GM21528 (cell line): ENCODE results near the gene MDM2.
"Not testable (repeated sequence)": the region's sequence is repeated elsewhere in the genome, so short reads cannot be mapped to it uniquely, and the experiment has no call there.

Experiments
- ATAC-seq: cut with Tn5 transposase; IDR thresholded peaks from one replicate; pipeline ENCODE4 v1.9.1; 2021; ENCODE audit warnings: mild to moderate bottlenecking, moderate library complexity; ENCODE audit not compliant: unreplicated experiment, low FRiP score

MDM2 gene

DNA sequence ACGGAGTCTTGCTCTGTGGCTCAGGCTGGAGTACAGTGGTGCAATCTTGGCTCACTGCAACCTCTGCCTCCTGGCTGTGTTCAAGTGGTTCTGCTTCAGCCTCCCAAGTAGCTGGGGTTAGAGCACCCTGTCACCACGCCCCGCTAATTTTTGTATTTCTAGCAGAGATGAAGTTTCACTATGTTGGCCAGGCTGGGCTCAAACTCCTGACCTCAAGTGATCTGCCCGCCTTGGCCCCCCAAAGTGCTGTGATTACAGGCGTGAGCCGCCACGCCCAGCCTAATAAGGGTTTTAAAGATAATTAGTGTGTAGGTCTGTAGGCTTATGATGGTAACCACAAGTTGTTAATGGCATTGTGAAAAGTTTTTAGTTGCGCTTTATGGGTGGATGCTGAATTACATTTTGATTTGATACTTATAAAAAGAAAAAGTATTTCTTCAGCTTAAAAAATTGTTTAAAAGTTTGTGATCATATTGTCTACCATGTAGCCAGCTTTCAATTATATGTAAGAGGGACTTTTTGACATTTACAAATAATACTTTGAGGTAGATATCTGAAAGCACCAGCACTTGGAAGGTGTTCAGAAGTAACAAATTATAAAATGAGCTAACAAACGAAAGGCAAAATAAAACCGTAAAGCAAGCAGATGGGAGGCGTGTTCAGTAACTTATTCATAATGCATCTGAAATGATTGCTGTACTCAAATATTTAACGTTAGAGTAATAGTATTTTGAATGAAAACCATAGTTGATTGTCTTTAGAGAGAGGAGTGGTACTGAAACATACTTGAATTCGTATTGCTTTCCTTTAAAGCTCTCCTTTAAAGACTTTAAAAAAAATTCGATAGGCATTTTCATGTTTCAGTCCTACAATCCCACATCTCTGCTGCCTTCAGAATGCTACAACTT, 37.1 kb downstream of the MDM2 start:
- no peak for ATAC-seq

DNA sequence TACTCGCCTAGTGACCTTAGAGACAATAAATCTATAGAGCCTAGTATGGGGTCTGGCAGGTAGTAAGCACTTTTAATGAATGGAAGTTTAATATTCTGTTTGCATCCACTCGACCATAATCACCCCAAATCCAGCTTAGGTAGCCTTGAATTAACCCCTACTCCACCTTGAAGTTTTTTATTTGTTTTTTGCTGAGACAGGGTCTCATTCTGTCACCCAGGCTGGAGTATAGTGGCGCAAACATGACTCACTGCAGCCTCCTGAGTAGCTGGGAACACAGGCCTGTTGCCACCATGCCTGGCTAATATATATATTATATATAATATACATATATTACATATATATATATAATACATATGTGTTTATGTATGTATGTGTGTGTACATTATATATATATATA, 38.8 kb downstream of the MDM2 start:
- ATAC-seq, result no peak

DNA sequence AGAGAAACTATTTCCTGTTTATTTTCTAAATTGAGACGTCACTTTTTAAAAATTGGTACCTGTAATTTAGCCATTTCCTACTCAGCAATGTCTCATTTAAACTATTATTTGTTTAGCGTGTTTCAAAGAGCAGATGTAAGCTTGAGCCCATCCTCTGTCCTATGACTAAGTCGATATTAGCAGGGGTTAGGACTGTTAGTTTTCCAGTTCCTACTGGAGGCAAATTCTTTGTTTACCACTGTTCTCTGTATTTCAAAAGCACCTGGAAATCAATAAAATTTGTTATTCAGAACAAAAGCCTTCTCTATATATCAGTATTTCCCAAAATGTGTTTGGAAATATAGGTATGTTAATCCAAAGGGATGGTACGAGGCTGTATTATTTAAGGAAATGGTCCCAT, 42.4 kb downstream of the MDM2 start:
- ATAC-seq, result no peak

DNA sequence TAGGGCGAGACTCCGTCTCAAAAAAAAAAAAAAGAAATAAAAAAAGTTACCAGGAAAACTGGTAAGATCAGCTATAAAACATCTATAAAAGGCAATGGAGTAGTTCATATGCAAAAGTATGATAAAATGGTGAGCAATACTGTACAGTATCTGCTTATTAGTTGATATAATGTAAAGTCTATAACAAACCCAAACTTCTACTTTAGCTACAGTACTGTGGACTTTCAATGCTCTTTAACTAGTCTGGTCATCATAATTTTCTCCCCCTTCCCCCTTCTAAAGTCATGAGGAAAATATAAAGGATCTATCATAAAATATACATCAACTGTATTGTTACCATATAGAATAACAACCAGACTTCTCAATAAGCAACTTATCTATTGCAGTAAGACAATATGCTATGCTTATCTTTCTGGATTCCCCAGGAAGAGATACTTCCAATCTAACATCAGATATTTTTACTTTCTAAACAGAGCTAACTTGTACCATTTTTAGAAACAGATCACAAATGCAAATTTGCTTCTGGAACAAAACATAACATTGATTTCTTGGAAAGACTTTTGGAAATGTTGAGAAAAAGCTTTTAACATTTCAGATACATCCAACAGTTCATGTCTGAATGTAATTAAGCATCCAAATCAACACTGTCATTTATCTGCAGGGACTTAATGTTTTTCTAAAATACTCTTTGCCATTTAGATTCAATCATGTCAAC, 43.8 kb downstream of the MDM2 start:
- no peak for ATAC-seq

DNA sequence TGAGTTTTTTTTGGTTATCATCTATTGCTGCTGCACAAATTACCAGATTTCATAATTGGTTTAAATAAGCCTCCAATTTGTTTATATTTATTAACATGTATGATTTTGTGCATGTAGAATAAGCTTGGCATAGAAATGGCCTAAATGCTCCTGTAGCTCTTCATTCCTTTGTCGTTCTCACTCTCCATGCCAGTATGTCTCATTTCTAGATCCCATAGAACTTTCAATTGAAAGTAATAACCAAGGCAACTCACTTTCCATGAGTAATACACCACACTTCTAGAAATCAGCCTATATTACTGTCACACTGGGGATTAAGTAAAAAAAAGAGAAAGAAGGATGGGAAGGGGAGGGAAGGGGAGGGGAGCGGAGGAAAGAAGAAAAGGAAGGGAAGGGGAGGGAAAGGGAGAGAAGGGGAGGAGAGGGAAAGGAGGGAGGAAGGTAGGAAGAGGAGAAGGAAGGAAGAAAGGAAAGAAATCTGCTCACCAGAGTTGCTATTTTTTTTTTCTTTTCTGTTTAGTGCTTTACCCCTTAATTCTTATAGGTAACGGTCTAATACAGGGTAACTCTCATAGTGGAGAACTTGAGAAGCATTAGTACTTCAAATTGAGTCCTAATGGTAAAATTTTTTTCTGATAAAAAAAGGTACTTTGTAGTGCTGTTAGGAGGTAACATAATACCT, 45.6 kb downstream of the MDM2 start:
- no peak for ATAC-seq

DNA sequence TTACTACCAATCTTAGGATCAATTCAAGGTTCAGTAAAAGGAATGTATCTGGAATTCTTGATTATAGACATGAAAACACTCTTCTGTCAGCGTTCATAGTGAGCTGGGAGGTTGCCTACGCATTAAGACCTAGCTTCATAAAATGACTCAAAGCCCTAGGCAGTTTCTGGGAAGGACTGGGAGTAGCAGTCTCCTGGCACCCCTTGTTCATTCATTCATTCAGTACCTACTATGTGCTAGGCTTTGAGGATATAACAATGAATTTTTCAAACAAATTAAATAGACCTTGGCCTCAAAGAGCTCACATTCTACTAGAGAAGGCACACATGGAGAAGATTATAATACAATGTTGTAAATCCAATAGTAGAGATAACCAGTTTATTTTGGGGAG, 46.1 kb downstream of the MDM2 start:
- ATAC-seq, result no peak

DNA sequence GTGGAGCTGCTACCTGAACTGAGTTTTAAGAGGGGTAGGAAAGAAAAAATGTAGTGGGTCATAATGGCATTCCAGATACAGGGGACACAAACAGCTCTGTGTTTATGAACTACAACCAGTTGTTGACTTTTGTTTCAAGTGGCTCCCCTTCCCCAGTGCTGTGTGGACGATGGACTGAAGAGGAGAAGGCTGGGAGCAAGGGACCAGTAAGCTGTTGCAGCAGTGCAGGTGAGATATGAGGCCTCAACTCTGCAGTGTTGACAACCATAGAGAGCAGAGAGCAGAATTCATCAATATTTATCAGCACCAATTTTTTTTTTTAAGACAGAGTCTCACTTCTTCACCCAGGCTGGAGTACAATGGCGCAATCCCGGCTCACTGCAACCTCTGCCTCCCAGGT, 46.6 kb downstream of the MDM2 start:
- no peak for ATAC-seq

DNA sequence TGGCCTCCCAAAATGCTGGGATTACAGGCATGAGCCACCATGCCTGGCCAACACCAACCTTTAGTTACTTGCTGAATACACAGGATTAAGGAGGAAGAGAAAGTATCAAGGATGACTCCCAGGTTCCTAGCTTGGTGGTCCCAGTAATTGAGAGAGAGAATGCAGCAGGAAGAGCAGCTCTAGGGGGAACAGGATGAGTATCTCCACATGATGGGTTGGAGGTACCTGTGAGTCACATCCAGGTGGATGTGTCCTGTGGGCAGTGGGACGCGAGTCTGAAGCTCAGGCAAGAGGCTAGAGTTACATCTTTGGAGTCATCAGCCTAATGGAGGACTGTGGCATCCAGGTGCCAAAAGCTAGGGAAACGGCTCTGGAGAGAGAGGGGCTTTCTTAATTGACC, 47.1 kb downstream of the MDM2 start:
- no peak for ATAC-seq

DNA sequence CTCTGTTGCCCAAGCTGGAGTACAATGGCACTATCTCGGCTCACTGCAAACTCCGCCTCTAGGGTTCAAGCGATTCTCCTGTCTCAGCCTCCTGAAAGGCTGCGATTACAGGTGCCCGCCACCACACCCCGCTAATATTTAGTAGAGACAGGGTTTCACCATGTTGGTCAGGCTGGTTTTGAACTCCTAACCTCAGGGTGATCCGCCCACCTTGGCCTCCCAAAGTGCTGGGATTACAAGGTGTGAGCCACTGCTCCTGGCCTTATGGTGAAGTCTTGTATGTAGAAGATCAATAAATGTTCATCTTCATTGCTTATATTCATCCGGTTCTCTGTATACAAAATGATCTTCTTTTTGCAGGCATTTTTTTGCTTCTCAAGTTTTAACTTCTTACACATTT, 47.8 kb downstream of the MDM2 start:
- no peak for ATAC-seq

DNA sequence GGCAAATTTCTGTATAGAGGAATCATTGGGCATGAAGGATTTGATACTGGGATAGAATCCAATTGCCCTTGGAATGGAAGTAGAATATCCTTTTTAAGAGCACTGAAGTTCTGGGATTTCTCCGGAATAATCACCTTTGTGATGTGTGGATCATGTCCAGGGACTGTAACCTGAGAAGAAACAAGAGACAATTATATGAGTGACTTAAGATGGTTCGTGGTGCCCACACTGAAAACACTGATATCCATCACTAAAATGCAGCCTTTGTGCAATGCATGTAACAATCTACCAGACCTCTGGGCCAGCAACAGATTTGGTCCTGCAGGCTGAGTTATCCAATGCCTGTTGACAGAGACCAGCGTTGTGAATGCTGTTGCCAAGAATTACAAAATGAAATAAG, 48.5 kb downstream of the MDM2 start:
- no peak for ATAC-seq

DNA sequence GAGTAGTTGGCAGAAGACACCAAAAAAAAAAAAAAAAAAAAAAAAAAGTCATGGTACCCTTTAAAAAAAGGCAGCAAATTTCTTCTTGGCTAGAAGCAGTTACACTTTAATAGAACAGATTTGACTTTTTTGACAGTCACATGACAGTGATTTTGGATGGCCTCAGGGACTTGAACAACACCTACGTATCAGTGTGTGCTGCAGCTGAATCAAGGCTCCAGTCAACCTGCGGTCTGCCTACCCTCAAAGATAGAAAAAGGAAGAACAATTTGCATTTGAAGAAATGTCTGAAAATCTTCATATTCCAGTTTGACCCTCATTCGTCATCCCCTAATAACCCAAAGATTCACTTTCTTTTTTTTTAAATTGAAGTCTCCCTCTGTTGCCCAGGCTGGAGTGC, 53.9 kb downstream of the MDM2 start:
- ATAC-seq, result no peak

DNA sequence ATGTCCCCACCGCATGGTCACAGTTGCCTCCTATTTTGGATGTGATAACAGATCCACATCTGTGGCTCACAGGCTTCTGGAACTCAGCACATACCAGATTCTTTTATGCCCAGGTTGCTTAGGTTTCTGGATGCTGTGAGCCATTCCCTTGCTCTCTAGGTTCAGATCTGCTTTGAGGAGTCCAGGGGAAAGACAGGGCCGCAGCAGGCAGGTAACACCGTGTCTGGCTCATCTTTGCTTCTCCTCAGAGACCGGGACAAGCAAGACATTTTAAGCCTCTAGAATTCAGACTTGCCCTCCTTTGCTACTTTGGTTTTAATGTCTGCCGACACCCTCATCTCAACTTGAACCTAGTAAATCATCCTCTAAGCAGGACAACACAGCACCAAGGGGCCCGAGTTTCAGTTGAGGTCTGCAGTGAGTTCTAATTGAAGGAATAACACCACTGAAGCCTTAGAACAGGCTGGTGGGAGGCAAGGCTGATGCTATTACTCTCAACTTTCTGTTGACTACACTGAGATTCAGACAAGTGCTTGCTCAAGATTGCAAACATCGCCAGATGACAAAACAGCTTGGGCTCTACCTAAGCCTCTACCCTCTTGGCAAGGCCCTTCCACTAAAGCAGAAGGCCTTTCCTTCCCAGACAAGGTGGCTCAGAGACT, 55.3 kb downstream of the MDM2 start:
- ATAC-seq, result no peak

DNA sequence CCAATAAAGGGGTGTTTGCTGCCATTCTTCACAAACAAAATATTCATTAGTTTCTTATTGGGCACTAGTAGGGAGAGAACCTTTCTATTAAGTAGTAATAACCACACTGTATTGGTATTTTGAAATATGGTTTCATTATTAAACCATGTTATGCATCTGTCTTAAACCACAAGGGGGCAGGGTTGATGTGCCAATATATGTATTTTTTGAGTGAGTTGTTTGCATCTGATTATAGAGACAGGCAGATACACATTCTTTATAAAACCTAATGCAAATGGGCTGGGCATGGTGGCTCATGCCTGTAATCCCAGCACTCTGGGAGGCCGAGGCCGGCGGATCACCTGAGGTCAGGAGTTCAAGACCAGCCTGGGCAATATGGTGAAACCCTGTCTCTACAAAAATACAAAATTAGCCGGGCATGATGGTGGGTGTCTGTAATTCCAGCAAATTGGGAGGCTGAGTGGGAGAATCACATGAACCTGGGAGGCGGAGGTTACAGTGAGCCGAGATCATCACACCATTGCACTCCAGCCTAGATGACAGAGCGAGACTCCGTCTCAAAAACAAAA, 56.0 kb downstream of the MDM2 start:
- not testable (repeated sequence) for ATAC-seq

DNA sequence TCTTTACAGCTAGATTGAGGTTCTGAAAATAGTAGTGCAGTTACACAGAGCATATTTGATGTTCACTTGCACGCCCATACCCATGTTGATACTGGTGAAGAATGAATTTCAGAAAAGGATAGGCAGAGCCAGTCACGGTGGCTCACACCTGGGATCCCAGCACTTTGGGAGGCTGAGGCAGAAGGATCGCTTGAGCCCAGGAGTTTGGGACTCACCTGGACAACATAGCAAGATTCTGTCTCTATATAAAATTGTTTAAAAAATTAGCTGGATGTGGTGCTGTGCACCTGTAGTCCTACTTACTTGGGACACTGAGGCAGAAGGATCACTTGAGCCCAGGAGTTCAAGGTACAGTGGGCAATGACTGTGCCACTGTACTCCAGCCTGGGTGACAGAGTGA, 56.6 kb downstream of the MDM2 start:
- no peak for ATAC-seq

DNA sequence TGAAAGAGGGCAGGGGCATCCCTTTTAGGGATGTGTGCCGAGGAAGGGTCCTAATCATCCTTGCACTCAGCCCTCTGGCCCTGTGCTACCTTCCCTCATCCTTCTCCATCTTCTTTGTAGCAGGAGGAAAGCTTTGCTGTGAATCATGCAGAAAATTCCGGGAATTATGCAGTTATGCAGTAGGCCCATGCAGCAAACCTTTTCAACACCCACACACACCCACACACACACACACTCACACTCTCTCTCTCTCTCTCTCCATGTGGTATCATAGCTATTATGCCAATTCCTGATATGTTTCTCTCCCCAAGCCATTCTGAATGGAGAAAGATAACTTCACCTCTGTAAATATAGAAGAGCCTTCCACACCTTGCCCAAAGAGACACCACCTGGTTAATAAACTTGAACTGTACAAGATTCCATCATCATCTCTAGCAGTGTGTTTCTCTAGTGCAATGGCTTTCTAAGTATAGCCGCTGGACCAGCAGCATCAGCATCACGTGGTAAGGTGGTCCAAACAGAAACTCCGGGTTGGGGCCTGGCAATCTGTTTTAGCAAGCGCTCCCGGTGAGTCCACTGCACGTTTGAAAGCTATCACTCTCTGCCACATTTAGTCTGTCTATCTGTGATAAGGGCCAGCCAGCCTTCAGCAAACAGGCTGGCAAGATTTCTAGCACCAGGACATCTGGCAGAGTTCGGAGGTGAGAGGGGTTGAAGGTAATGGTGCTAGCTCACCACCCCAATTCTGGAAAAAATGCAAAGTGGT, 57.6 kb downstream of the MDM2 start:
- no peak for ATAC-seq

DNA sequence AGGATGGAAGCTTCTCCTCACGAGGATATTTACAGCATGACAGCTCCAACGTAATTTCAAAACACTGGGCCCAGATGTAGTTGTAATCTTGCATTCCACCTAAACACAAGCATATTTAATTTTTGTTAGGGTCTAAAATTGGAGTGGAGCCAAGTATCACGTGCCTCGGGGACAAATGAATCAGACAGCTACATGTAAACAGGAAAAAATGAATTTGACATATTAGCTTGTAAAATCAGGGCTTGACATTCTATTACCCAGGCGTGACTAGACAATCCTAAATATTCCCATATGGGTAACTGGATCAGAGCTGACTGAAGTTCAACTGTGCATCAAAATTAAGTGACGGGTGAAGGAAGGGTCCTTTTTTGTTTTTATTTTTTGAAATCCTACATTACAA, 59.0 kb downstream of the MDM2 start:
- ATAC-seq, result no peak

DNA sequence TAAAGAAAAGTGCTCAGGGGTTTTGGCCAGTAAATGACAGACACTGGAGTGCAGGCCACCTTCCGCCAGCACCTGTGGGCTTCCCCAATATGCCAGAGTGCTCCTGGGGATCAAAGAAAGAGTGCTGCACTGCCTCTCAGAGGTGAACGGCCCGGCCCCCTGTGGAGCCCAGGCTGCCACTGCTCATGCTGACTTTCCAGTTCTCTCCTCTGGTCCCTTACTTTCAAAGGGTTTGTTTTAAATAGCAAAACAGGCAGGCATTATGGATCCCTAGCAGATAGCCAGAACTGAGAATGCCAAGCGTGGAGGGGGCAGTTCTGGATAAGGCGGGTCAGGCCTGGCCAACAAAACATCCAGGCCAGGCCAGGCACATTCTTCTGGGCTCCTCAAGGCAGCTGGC, 59.6 kb downstream of the MDM2 start:
- no peak for ATAC-seq

DNA sequence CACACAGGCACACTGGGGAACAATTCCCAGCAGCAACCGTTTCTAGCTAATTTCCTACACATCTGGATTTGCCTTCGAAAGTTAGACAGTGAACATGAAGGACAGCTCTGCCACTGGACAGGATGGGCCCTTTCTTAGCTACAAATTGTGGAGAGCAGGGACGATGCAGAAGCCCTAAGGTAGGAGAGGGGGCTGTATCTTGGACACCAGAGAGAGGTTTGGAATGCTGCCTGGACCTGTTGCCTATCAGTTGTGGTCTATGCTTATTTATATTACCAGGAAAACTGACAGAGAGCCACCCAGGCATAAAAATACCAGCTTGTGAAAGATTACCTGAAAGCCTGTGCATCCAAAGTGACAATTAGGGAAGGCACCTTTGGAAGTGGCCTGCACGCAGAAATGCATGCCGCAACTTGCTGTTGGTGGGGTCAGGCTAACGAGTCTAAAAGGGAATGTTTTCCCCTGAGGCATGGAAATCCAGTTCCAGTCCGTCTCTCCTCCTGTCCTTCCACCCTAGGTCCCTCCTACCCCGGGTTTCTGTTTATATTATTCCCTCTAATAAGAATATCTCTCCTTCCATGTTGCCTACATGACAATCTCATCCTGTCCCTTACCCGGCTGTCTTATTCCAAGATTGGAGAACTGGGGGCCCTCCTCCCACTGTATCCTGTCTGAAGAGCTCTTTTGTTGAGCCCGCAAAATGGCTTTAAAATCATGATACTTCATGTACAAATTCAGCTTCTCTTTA, 60.2 kb downstream of the MDM2 start:
- ATAC-seq, result no peak

DNA sequence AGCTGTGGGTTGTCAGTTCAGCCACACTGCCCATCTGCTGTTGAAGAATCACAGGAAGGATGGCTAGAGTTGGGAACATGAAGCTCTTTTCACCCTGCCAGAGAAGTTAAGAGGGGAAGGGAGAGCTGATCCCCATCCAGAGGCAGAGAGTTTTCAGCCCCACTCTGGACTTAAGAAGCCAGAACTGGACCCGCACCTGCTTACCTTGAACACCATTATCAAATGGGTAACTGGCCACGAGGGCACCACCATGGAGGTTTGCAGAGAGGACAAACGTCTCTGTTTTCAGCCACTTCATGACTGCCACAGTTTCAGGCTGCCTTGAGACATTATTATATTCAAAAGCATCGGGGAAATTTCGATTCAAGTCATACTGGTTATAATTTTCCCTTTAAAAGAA, 62.0 kb downstream of the MDM2 start:
- no peak for ATAC-seq
